ENCODE results near the gene ARPP21.

ARPP21 gene

GRCh38 chr3:35639254-35640186 is at the start of gene ARPP21:
Gene ARPP21, plus strand, starts transcription at chr3:35639525. Its CDS starts 42,227 bp downstream, at chr3:35681752.
- no peak for TF ChIP-seq CTCF (IDR thresholded peaks at IDR 0.05; ENCODE audit: borderline replicate concordance, control extremely low read depth, extremely low read depth, insufficient read depth, missing control alignments)
- in situ Hi-C loops (cut with MboI; ENCODE audit: low sequenced_read_pairs, unreplicated experiment), result no loop called here
- peak; percentile 34 for DNase-seq (ENCODE audit: low spot score)

GRCh38 chr3:35592589-35593295 is 46.6 kb upstream of the ARPP21 start:
- no peak for DNase-seq (ENCODE audit: low spot score)
- TF ChIP-seq CTCF (IDR thresholded peaks at IDR 0.05; ENCODE audit: borderline replicate concordance, control extremely low read depth, extremely low read depth, insufficient read depth, missing control alignments), result no peak
- in situ Hi-C loops (cut with MboI; ENCODE audit: low sequenced_read_pairs, unreplicated experiment), result no loop called here

GRCh38 chr3:35594739-35595138 is 44.6 kb upstream of the ARPP21 start:
- DNase-seq (ENCODE audit: low spot score), result no peak
- in situ Hi-C loops (cut with MboI; ENCODE audit: low sequenced_read_pairs, unreplicated experiment), result no loop called here
- no peak for TF ChIP-seq CTCF (IDR thresholded peaks at IDR 0.05; ENCODE audit: borderline replicate concordance, control extremely low read depth, extremely low read depth, insufficient read depth, missing control alignments)

- in situ Hi-C loops (cut with MboI; ENCODE audit: low sequenced_read_pairs, unreplicated experiment), result no loop called here
- no peak for TF ChIP-seq CTCF (IDR thresholded peaks at IDR 0.05; ENCODE audit: borderline replicate concordance, control extremely low read depth, extremely low read depth, insufficient read depth, missing control alignments)
- DNase-seq (ENCODE audit: low spot score), result no peak
Measured at GRCh38 chr3:35596335-35596995, 42.9 kb upstream of the ARPP21 start.

GRCh38 chr3:35597490-35597889 is 41.8 kb upstream of the ARPP21 start:
- in situ Hi-C loops (cut with MboI; ENCODE audit: low sequenced_read_pairs, unreplicated experiment), result no loop called here
- no peak for TF ChIP-seq CTCF (IDR thresholded peaks at IDR 0.05; ENCODE audit: borderline replicate concordance, control extremely low read depth, extremely low read depth, insufficient read depth, missing control alignments)
- DNase-seq (ENCODE audit: low spot score), result no peak

- DNase-seq (ENCODE audit: low spot score), result no peak
- TF ChIP-seq CTCF (IDR thresholded peaks at IDR 0.05; ENCODE audit: borderline replicate concordance, control extremely low read depth, extremely low read depth, insufficient read depth, missing control alignments), result no peak
- in situ Hi-C loops (cut with MboI; ENCODE audit: low sequenced_read_pairs, unreplicated experiment), result no loop called here
Measured at GRCh38 chr3:35598804-35599203, 40.5 kb upstream of the ARPP21 start.

All from GM13976 (cell line).